HG02840 (cell line): ENCODE results near the gene RBMS2.

Experiments
- ATAC-seq: cut with Tn5 transposase; IDR thresholded peaks from one replicate; pipeline ENCODE4 v1.9.1; 2021; ENCODE audit warnings: mild to moderate bottlenecking, moderate library complexity, moderate number of reproducible peaks; ENCODE audit not compliant: unreplicated experiment, low FRiP score

RBMS2 gene

DNA sequence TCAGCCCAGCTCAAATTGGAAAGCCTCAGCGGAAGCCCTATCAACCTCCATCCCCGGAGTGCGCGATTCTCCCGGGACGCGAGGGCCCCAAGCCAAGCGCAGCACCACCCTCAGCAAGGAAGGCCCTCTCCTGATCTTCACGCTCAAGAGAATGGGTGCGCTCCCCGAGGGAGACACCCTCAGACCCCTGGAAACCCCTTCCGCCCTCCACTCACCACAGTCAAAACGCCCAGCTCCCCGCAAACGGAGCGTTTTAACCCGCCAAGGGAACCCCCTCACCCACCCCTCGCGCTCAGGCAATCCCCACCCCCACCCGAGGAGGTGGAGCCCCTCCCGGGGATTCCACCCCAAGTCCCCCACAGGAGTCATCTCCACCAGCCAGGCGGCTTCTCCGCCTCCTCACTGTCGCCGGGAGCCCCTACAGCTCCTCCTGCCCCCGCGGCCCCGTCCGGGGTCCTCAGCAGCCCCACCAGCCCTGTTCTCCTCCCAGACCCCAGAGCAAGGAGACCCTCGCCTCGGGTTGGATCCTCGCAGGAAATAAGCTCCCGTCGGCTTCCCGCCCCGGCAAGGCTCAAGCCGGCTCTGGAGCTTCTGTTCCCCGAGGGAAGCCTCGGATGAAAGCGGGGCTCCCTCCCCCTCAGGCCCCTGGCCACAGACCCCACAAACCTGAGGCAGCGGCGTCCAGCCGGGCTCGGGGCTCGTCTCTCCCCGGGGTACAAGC lies 108.0 kb downstream of the RBMS2 start:
- peak; percentile 10 for ATAC-seq

DNA sequence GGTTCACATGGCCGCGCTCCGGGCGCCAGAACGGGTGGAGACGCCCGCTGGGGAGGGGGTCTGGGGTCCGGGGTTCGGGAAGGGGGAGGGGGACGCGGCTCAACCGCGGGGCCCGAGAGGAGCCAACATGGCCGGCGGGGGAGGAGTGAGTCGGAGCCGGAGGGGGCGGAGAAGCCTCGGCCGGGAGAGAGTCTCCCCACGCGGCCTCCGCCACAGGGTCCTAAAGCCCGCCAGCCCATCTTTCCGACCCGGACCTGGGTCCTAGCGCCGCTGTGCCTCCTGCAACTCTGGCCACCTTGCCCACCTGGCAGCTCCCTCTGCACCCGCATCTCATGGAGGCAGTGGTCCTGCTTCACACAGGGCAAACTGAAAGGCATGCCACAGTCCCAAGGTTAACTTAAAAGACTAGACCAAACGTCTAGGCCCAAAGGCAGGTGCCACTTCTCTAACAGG lies 108.6 kb downstream of the RBMS2 start, which contains the start of gene BAZ2A:
Gene BAZ2A, minus strand, starts transcription at position 147 of the 453 bp plus-strand sequence. CDS start 12,796 bp downstream, outside the sequence.
- peak; percentile 52 for ATAC-seq

DNA sequence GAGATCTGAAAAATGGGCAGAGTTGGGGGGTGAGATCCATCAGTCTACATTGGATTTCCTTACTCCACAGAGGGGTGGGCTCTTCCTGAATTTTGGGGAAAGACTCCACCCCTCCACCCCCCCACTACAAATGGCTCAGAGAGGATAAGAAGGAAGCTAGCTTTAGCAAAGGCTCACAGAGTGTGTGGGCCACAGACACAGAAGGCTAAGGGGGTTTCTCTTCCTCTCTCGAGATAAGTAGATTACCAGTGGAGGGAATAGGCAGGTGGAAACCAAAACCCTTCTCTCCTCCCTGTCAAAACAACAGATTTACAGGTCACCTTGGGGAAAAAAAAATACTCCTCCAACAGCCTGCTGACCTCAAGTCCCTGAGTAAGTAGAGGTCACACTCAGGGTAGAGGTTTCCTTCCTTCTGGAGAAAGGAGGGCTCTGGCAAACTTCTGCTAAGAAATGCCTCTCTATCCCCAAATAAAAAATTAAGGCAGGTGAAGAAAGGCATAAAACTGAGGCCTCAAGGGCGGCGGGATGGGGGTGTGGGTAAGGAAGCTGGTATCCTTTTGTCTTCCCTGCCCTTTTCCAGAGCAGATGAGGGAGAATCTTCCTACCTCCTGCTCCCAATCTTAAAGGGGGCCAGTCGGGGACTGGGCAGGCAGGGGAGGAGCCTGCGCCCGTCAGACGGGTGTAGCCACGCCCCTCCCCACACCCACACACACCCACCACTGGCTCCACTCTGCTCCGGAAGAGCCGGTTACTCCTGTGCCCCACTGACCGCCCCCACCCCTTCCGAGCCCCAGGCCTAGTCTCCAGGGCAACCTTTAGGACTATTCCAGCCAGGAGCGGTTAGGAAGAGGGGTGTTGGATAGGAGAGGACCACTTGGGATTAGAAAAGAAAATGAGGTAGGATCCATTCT lies 110.4 kb downstream of the RBMS2 start:
- ATAC-seq: no peak

DNA sequence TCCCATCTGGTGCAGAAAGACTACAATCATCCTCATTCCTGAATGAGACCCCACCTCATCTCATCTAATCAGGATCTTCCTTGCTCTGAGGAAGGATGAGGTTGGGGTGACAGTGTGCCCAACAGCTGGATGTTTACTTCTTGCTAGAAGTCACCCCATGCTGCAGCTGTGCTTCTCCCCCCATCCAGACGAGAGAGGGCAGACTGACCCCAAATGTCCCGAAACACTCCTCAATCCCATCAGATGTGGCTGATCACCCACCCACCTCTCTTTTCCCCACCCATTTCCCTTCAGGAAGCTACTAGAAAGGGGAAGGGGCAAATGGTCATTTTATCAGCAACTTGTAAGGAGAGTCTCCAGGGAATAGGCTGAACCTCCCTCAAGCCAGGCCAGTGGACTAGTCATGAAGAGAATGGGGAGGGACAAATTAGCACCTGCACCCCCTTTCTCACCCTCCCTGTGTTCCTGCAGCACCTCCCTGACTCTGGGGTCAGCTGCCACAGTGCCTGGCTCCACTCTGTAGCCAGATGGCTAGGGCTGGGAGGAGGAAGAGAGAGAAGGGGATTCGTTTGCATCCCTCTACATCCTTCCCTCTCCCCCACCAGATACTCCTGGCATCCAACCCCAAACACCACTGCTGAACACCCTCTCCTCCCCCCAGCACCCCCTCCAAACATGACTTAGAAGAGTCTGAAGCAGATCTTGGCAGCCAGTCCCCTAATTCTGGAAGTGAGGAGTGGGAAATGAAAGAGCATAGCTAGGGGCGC lies 111.3 kb downstream of the RBMS2 start:
- ATAC-seq: no peak

DNA sequence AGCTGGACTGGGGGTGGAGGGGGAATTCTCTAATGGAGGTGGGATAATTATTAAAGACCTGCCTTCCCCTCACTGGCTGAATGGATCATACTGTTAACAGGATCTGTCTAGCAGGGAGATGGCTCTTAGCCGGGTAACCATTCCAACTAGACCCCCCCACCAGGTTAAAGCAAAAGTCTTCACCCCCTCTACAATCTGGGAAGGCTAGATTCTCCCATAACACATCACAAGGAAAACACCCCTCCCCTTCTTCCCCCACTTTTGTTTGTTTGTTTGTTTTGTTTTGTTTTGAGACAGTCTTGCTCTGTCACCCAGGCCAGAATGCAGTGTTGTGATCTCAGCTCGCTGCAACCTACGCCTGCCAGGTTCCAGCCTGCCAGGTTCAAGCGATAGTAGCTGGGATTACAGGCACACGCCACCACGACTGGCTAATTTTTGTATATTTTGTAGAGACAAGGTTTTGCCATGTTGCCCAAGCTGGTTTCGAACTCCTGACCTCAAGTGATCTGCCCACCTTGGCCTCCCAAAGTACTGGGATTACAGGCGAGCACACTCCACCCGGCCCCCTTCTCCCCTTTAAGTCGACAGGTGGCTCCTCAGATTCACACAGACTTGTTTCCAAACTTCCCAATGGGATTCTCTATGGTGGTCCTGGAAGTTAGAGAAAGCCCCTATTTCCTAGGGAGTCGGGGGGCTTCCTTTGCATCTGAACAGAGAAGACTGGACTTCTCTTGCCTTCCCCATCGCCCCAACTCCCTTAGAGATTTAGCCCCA lies 112.0 kb downstream of the RBMS2 start:
- ATAC-seq: no peak

DNA sequence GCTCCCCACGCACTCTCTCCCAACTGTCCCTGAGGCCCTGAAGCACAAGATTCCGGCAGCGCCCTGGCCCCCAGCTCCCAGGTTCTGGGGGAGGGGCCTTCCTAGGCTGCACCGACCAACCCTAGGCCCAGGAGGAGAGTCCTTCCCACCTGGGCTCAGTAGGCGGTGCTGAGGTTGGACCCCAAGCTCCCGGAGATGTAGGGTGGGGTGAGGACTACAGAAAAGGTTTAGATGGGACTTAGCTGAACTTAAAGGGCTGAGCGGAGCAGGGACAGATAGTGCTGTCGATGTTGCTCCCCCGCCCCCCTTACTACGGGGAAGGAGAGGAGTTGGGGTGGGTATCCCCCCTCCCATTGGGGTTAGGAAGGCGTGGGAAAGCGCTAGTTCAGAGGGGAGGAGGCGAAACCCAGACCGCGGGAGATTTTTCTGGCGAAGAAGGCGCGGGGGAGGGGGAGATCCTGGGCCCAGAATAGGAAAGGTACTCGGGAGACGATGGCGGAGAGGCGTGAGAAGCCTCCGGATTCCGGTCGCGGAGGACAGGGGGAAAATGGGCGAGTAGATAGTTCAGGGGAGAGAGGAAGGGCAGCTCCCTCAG lies 112.7 kb downstream of the RBMS2 start:
- no peak for ATAC-seq

DNA sequence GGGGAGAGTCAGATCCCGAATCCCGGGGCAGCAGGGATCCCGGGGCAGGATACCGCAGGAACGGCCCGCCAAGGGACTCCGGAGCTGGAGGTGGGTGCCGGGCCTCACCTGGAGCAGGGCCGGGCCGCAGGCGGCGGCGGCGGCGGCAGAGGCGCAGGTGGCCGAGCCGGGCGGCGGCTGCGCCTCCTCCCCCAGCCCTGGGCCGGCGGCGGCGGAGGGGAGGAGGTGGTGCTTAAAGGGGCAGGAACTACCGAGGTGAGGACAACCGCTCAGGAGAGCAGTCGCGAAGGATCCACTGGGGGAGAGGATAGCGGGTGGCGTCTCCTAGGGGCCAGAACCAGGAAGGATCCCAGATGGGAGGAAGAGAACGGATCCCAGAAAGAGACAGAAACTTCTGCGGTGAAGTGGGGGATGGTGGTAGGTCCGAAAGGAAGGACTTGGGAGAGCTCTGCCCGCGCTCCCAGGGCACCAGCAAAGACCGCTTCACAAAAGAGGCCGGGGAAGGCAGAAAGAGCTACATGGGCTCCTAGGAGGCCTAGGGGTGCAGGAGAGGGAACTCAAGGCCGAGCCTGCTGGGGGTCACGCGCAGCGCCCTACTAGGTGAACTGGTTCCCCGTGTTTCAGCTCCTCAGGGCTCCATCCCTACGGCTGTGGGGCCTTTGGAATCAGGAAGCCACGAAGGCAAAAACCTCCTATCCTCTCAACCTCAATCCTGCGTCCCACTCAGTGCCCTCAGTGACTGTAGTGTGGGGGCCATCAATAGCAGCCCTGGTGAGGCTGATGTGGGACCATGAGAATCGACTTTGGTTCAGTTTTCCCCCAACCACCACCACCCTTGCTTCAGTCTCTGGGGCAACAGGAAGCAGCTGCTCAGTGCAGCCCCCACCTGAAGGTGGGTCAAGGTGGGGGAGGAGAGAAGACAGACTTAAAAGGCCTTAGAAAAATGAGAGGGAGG lies 113.5 kb downstream of the RBMS2 start:
- ATAC-seq: no peak

DNA sequence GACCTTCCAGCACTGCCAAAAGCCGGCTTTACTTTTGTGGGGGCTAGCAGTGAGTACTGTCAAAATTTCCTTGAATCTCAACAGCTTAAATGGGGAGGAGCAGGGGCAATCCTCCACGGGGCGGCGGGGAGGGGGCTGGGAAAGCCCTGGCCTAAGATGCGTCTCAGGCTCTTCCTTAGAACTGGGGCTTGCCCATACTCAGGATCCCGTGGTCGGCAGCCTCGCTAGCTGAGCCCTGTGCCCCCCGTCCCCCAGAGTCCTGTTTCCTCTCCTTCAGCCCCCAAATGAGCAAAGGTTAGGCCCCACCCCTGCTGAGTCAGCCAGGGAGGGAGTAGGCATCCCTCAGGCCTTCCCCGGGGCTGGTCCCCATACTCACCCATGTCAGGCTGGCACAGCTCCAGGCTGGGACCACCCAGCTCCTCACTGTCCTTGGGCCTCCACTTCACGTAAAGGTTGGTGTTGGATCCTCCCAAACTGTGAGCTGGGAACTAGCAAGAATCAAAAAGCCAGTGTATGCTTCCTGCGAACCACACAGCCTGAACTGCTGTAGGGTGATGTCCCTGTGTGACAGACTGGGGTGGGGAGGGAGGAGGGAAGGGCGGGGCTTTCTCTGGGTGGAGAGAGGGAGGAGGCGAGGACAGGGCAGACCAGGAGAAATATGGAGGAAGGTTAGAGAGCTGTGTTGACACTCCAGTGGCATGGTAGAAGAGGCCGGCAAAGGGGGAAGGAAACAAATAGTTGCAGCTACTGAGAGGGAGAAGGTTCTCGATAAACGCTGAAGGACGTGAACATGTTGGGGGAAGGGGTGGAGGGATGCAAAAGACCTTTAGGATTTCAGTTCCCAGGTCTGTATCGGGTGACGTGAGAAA lies 114.4 kb downstream of the RBMS2 start:
- ATAC-seq: peak; percentile 30

DNA sequence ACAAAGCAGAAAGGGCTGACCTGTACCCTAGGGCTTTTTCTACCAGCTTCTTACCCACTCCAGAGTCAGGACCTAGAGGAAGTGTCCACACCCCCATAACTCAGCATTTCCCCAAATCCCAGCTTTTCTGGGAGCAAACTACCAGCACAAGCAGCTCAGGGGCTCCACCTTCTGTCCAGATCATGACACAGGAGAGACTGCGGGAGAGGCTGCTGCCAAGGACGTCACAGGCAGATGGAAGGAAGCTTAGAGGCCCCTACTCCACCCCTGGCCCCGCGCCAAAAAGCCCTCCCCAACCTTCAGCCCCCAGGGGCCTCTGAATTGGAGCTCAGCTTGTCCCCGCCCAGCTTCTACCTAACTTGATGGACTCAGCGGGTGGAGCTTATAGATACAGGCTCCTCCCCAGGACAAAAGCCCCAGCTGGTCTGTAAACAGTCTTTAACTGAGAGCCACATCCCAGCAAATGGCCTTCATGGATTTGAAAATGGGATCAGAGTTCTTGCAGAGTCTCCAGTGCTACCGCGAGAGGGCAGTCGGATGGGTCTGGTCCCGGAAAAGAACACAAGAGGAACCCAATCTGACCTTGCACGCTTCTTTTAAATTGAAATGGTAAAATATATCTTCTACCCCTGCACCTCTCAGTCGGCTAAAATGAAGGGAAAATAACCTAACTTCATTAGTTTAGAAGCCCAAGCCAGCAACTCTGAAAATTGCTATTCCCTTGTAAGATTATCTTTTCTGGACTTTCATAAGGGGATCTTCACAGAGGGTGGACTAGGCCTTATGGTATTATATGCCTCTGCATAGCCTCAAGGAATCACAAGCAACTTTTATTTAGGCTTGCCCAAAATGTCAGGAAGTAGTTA lies 115.3 kb downstream of the RBMS2 start:
- ATAC-seq: peak; percentile 51

DNA sequence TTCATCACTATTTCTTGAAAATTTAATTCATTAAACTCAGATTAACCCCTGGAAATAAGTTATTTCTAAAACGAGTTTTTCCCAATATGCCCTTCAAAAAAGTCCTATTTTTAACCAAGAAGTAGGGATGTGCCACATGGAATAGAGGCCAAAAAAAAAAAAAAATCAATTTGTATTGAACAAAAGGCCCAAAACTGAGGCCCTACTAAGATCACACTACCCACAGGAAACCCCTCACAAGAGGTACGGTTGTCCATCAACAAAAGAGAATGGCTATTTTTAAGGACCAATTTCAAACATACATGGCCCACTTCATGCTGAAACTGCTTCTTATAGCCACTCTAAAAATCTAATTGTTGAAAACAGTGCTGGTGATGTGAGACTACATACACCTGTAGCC lies 116.0 kb downstream of the RBMS2 start:
- no peak for ATAC-seq

DNA sequence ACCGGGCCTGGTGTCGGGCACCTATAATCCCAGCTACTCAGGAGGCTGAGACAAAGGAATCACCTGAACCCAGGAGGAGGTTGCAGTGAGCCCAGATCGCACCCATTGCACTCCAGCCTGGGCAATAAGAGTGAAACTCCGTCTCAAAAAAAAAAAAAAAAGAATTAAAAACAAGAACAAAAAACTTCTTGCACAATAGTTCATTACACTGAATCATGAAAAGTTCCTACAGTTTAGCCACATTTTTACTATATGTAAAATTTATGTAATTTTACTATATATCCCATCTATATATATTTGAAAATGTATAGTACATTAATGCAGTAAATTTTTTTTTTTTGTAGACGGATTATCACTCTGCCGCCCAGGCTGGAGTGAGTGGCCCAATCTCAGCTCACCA lies 119.6 kb downstream of the RBMS2 start:
- ATAC-seq: no peak

DNA sequence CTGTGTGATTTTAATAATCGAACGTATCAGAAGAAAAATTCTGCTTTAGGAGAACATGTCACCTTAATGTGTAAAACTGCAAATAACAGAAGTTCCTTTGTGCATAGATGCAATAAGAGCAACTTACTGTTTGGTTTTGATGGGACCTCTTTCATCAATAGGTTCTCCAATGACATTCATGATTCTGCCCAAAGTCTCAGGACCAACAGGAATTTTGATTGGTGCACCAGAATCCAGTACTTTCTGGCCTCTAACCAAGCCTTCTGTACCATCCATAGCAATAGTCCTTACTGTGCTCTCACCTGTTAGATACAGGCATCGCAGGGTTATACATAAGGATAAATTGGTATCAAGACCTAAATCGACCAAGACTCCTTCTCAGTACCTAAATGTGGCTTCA lies 123.0 kb downstream of the RBMS2 start:
- no peak for ATAC-seq

DNA sequence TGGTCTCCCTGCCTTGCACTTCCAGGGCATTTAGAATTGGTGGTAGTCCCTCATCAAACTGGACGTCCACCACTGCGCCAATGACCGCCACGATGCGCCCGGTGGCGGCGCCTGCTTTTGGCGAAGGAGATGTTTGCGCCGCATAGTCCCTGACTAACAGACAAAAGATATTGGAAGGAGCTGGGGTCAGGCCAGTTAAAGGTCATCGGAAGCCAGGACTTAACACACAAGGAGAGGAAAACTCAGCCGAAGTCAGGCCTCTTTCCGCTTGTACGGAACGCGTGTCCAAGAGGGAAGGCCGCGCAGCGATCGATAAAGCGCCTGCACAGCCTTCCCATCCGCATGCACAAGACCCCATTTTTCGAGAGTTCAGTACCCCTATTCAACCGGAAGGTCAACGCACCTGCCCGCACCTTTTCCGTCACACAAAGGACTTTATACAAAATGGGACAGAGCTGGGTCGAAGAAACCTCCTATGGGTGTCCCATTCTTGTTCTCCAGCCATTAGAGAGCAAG lies 123.6 kb downstream of the RBMS2 start:
- no peak for ATAC-seq
